ENCODE results near the gene CATSPERE. TPM values are rescaled to one million over a fixed set of nuclear protein-coding genes. Genes with fewer than 3 reads are reported as not detected.
A peak's percentile ranks its signal among the peaks of the same experiment; 100 is the strongest.

Gene CATSPERE
- total and polyA plus RNA-seq, 9 of the 15 experiments (the other 6 are each of a cell fraction or from before 2014, with no cell fraction given) = 0.06 to 0.16 (median 0.09) TPM; not detected in 3

GRCh38 chr1:244573768-244574167, 112.7 kb downstream of the CATSPERE start:
- Histone ChIP-seq H2AFZ (ENCODE audit: low read depth, low read length) (no peak overlapping the region), H3K27ac (ENCODE audit: extremely low read depth, low read depth, low read length) (no peak overlapping the region), H3K9me1 (ENCODE audit: control insufficient read depth, insufficient read depth, low read length) (no peaks in the 10 kb centered on the region), H3K4me1 (replicated peaks in 1 of 2; ENCODE audit: control insufficient read depth in 2 of 2, insufficient read depth in 2 of 2, low read length in 2 of 2) (no peaks in the 10 kb centered on the region), H3K36me3 (ENCODE audit: control insufficient read depth, insufficient read depth, low read length) (no peaks in the 10 kb centered on the region), H3K4me2 (ENCODE audit: insufficient read depth, low read length) (no peak overlapping the region), H3K79me2 (ENCODE audit: control insufficient read depth, insufficient read depth, low read length) (no peaks in the 10 kb centered on the region), H4K20me1 (replicated peaks; ENCODE audit: control insufficient read depth, insufficient read depth, low read length) (no peaks in the 10 kb centered on the region), H3K4me3 (no peak overlapping the region), H3K9ac (ENCODE audit: insufficient read depth in 1 of 2, low read depth in 2 of 2, low read length in 2 of 2) (no peak overlapping the region), H3K9me3 (replicated peaks; ENCODE audit: control insufficient read depth, insufficient read depth, low read depth, low read length) (peaks cover 5% of the 10 kb centered on the region; the same call in 1 of the 2 replicates), H3K27me3 (ENCODE audit: control insufficient read depth in 2 of 2, insufficient read depth in 2 of 2, low read length in 2 of 2) (peaks cover 0 to 4% of the 10 kb centered on the region in 2 experiments; a peak in 2 of 5 replicates)
- BruUV-seq (replicated peaks) = no TSS peak
- intact Hi-C loops (cut with micrococcal nuclease) (no loop called here), in situ Hi-C loops (cut with MboI) (no loop called here)
- ChIA-PET CTCF (ENCODE audit: low intra/inter-chr PET ratio) (no interaction called here), POLR2A (no interaction called here)
- no peak for FAIRE-seq
- WGBS (ENCODE audit: insufficient coverage, low coverage, missing lambda C conversion rate) = 5% methylated on average over 2 of the region's 2 CpGs
- DNase-seq (ENCODE audit: extremely low read depth in 1 of 4, low spot score in 3 of 4) = no peak
- no peak for ATAC-seq
- no peak for TF ChIP-seq MCM5 (IDR thresholded peaks at IDR 0.05; ENCODE audit: low read depth)
- no peak for TF ChIP-seq ZNF232 (CRISPR knock-in tag; IDR thresholded peaks at IDR 0.05)
- TF ChIP-seq CBX1 (IDR thresholded peaks at IDR 0.05; ENCODE audit: low read depth) = 0 out of 2 replicates have a peak, but pooled peaks have one; percentile 34
- no peak for TF ChIP-seq RBM15 (IDR thresholded peaks at IDR 0.05; ENCODE audit: insufficient read depth, low read length)
- no peak for TF ChIP-seq MAFG (tag; conservative IDR thresholded peaks at IDR 0.05)
- TF ChIP-seq ZNF609 (CRISPR knock-in tag; IDR thresholded peaks at IDR 0.05; ENCODE audit: borderline replicate concordance) = no peak
- peak; percentile 90 for TF ChIP-seq TRIM28 (IDR thresholded peaks at IDR 0.05)
- peak; percentile 79; the same call in 1 of the 2 replicates for TF ChIP-seq CBX5 (IDR thresholded peaks at IDR 0.05; ENCODE audit: borderline replicate concordance, low read depth)
- no peak for TF ChIP-seq BRF2 (IDR thresholded peaks at IDR 0.05; ENCODE audit: borderline replicate concordance, insufficient read depth, insufficient read length)
- TF ChIP-seq CBX3 (IDR thresholded peaks at IDR 0.05; ENCODE audit: borderline replicate concordance in 1 of 2, low read length in 2 of 2) = peak in 1 of 2 experiments; percentile 96; a peak in 2 of 3 replicates
- no peak for TF ChIP-seq WHSC1 (IDR thresholded peaks at IDR 0.05; ENCODE audit: low read length)
- TF ChIP-seq IRF2 (CRISPR knock-in tag; IDR thresholded peaks at IDR 0.05) = no peak
- no peak for TF ChIP-seq GTF2B (IDR thresholded peaks at IDR 0.05; ENCODE audit: extremely low read depth, insufficient read length)
- no peak for TF ChIP-seq SP1 (CRISPR knock-in tag; IDR thresholded peaks at IDR 0.05)
- TF ChIP-seq FOXP1 (CRISPR knock-in tag; IDR thresholded peaks at IDR 0.05) = no peak
- TF ChIP-seq ZNF561 (CRISPR knock-in tag; conservative IDR thresholded peaks at IDR 0.05) = 0 out of 2 replicates have a peak, but pooled peaks have one; percentile 65
